ENCODE measurements around the gene CLEC2A. TPM values are rescaled to one million over a fixed set of nuclear protein-coding genes. Genes with fewer than 3 reads are reported as not detected.

The CLEC2A gene
- total RNA-seq, 1 experiment from 2014 or later: not detected

DNA sequence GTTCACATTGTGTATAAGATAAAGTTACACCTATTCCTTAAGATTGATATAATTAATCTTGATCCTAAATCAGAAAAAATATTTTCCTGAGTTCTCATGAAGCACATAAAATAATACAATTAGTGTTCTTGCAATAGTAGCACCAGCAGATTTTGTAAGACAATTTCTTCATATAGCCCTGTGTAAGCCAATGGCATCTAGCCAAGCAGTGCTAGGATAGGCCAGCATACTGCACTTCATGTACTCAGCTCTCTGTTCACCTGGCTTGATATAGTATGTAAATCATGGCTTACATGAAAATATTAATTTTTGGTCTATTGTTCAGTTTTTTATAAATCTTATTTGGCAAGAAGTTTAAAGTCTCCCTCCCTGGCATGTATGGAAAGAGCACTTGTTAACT lies 49.0 kb downstream of the CLEC2A start:
- Histone ChIP-seq H3K4me1 (ENCODE audit: control insufficient read depth in 1 of 2, insufficient read depth in 2 of 2, low read length in 2 of 2) (no peaks in the 10 kb centered on the region), H3K79me2 (ENCODE audit: insufficient read depth, low read length) (no peaks in the 10 kb centered on the region), H3K36me3 (ENCODE audit: control insufficient read depth in 1 of 2, insufficient read depth in 2 of 2, low read length in 2 of 2) (no peaks in the 10 kb centered on the region), H3K27me3 (ENCODE audit: insufficient read depth, low read length) (peaks cover 28% of the 10 kb centered on the region), H3K9me2 (ENCODE audit: insufficient read depth) (no peaks in the 10 kb centered on the region), H3K27ac (ENCODE audit: low read depth, low read length) (no peak overlapping the region), H3K9ac (ENCODE audit: low read length) (no peak overlapping the region), H3K4me3 (replicated peaks in 1 of 2; ENCODE audit: low read depth in 1 of 2, low read length in 2 of 2) (no peak overlapping the region), H3K4me2 (ENCODE audit: low read length) (no peak overlapping the region), H2AFZ (ENCODE audit: low read depth, low read length, poor library complexity, severe bottlenecking) (no peak overlapping the region), H4K20me1 (ENCODE audit: insufficient read depth) (no peaks in the 10 kb centered on the region; the same call in 1 of the 2 replicates), H3K9me3 (ENCODE audit: control insufficient read depth in 1 of 2, insufficient read depth in 1 of 2, low read depth in 1 of 2, low read length in 2 of 2) (no peaks in the 10 kb centered on the region)
- no TSS peak for BruUV-seq (replicated peaks)
- DNase-seq (ENCODE audit: low read depth, low spot score) (no peak), ATAC-seq (no peak)
- ChIA-PET CTCF (no interaction called here), RAD21 (ENCODE audit: low non-redundant PET in 1 of 2, low total read pairs in 2 of 2, uncharacterized antibody in 2 of 2, unreplicated experiment in 2 of 2) (no interaction called here), POLR2A (no interaction called here)
- intact Hi-C loops (cut with micrococcal nuclease): no loop called here
- TF ChIP-seq POLR2A (IDR thresholded peaks at IDR 0.05; ENCODE audit: borderline replicate concordance, extremely low read depth, insufficient read depth, insufficient read length) (no peak), ELF1 (IDR thresholded peaks at IDR 0.05; ENCODE audit: borderline replicate concordance, low read depth) (no peak)

DNA sequence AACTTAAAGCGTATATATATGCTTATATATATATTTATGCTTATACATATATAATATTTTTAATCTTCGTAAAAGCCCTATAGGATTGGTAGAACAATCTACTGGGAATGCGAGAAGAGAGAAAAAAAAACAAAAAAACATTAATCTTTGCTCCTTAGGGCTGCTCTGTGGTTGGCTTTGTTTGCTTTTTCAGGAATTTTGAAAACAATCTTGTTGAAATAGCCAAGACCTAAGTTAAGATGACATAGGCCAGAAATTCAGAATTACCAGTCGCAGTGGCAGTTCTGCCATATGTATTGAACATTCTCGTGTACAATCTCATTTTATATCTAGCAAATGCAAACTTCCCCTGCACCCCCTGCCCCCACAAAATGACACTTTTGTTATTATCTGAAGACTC lies 50.2 kb downstream of the CLEC2A start:
- no peaks in the 10 kb centered on the region for H3K9me3 ChIP-seq (ENCODE audit: control insufficient read depth in 1 of 2, insufficient read depth in 1 of 2, low read depth in 1 of 2, low read length in 2 of 2)
- no peak overlapping the region for H3K9ac ChIP-seq (ENCODE audit: low read length)
- ChIA-PET RAD21 (ENCODE audit: low non-redundant PET in 1 of 2, low total read pairs in 2 of 2, uncharacterized antibody in 2 of 2, unreplicated experiment in 2 of 2) (no interaction called here), CTCF (no interaction called here), POLR2A (no interaction called here)
- no peak overlapping the region for H3K27ac ChIP-seq (ENCODE audit: low read depth, low read length)
- peaks cover 34% of the 10 kb centered on the region for H3K27me3 ChIP-seq (ENCODE audit: insufficient read depth, low read length)
- H2AFZ ChIP-seq (ENCODE audit: low read depth, low read length, poor library complexity, severe bottlenecking): no peak overlapping the region
- no peaks in the 10 kb centered on the region for H3K36me3 ChIP-seq (ENCODE audit: control insufficient read depth in 1 of 2, insufficient read depth in 2 of 2, low read length in 2 of 2)
- no peak for ATAC-seq
- DNase-seq (ENCODE audit: low read depth, low spot score): no peak
- H3K4me2 ChIP-seq (ENCODE audit: low read length): no peak overlapping the region
- H4K20me1 ChIP-seq (ENCODE audit: insufficient read depth): no peaks in the 10 kb centered on the region; the same call in 1 of the 2 replicates
- no TSS peak for BruUV-seq (replicated peaks)
- TF ChIP-seq JUND (IDR thresholded peaks at IDR 0.05) (no peak), SRF (IDR thresholded peaks at IDR 0.05; ENCODE audit: low read depth) (no peak), TCF7L2 (IDR thresholded peaks at IDR 0.05; ENCODE audit: borderline replicate concordance, extremely low read depth, insufficient read depth, insufficient read length) (no peak), ZNF274 (IDR thresholded peaks at IDR 0.05; ENCODE audit: low read depth, low read length) (no peak), ELF1 (IDR thresholded peaks at IDR 0.05; ENCODE audit: borderline replicate concordance, low read depth) (no peak), MAX (IDR thresholded peaks at IDR 0.05) (no peak), SIN3A (IDR thresholded peaks at IDR 0.05; ENCODE audit: low read depth) (no peak), ZBTB33 (IDR thresholded peaks at IDR 0.05; ENCODE audit: extremely low read depth, insufficient replicate concordance, low read length) (no peak), FOSL1 (IDR thresholded peaks at IDR 0.05; ENCODE audit: low read depth) (no peak), RAD21 (IDR thresholded peaks at IDR 0.05; ENCODE audit: low read depth) (no peak), CEBPB (IDR thresholded peaks at IDR 0.05; ENCODE audit: low read depth) (no peak), EZH2phosphoT487 (IDR thresholded peaks at IDR 0.05; ENCODE audit: borderline replicate concordance) (no peak), YY1 (IDR thresholded peaks at IDR 0.05; ENCODE audit: extremely low read depth, insufficient replicate concordance, low read depth, low read length) (no peak)
- TF ChIP-seq, protein P1, sequence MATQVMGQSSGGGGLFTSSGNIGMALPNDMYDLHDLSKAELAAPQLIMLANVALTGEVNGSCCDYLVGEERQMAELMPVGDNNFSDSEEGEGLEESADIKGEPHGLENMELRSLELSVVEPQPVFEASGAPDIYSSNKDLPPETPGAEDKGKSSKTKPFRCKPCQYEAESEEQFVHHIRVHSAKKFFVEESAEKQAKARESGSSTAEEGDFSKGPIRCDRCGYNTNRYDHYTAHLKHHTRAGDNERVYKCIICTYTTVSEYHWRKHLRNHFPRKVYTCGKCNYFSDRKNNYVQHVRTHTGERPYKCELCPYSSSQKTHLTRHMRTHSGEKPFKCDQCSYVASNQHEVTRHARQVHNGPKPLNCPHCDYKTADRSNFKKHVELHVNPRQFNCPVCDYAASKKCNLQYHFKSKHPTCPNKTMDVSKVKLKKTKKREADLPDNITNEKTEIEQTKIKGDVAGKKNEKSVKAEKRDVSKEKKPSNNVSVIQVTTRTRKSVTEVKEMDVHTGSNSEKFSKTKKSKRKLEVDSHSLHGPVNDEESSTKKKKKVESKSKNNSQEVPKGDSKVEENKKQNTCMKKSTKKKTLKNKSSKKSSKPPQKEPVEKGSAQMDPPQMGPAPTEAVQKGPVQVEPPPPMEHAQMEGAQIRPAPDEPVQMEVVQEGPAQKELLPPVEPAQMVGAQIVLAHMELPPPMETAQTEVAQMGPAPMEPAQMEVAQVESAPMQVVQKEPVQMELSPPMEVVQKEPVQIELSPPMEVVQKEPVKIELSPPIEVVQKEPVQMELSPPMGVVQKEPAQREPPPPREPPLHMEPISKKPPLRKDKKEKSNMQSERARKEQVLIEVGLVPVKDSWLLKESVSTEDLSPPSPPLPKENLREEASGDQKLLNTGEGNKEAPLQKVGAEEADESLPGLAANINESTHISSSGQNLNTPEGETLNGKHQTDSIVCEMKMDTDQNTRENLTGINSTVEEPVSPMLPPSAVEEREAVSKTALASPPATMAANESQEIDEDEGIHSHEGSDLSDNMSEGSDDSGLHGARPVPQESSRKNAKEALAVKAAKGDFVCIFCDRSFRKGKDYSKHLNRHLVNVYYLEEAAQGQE (IDR thresholded peaks at IDR 0.05; ENCODE audit: low read depth): no peak
- no peaks in the 10 kb centered on the region for H3K79me2 ChIP-seq (ENCODE audit: insufficient read depth, low read length)
- H3K9me2 ChIP-seq (ENCODE audit: insufficient read depth): no peaks in the 10 kb centered on the region
- no peaks in the 10 kb centered on the region for H3K4me1 ChIP-seq (ENCODE audit: control insufficient read depth in 1 of 2, insufficient read depth in 2 of 2, low read length in 2 of 2)
- no peak overlapping the region for H3K4me3 ChIP-seq (replicated peaks in 1 of 2; ENCODE audit: low read depth in 1 of 2, low read length in 2 of 2)
- intact Hi-C loops (cut with micrococcal nuclease): no loop called here
